Body of pancreas (tissue), 4 donors: ENCODE data around the gene OSBPL10. TPM values are rescaled to one million over a fixed set of nuclear protein-coding genes. Genes with fewer than 3 reads are reported as not detected.

Experiments
- ATAC-seq: fragments of 150-250 bp; one replicate; pipeline ENCODE4 v1.9.1; 2016
- DNase-seq, 4 donors: peaks; one replicate each; pipeline ENCODE4 v3.0.0-alpha.2; 2019
- H3K27ac ChIP-seq, 4 donors: fragments of 200-600 bp; sonication (generic); 1 replicate in 3 of 4; 2 replicates in 1 of 4; pipeline versions ENCODE4 v1.5.1 to v1.6.1; 2016 to 2019; ENCODE audit warnings: mild to moderate bottlenecking in 1 of 4, mixed read lengths in 1 of 4, moderate library complexity in 1 of 4
- H3K27me3 ChIP-seq, 2 donors: fragments of 200-600 bp; sonication (generic); one replicate each; pipeline ENCODE4 v1.6.0; 2016; ENCODE audit warnings: mild to moderate bottlenecking in 1 of 2
- H3K36me3 ChIP-seq, 2 donors: fragments of 200-600 bp; sonication (generic); replicated peaks in 1 of 2; 2 replicates each; pipeline ENCODE4 v1.5.1; 2016; ENCODE audit warnings: low read depth in 2 of 2; ENCODE audit not compliant: insufficient read depth in 1 of 2
- H3K4me1 ChIP-seq: fragments of 200-600 bp; sonication (generic); one replicate; pipeline ENCODE4 v1.6.0; 2016
- H3K4me3 ChIP-seq, 2 donors: fragments of 200-600 bp; sonication (generic); 1 replicate in 1 of 2; 2 replicates in 1 of 2; pipeline ENCODE4 v1.5.1; 2016 to 2019
- H3K9me3 ChIP-seq, 3 donors: fragments of 200-600 bp; sonication (generic); 1 replicate in 2 of 3; 2 replicates in 1 of 3; pipeline ENCODE4 v1.5.1; 2016
- CTCF ChIP-seq, 7 experiments: fragments of 450-650 bp in 4 of 7; fragments of 200-600 bp in 3 of 7; sonication (generic) in 3 of 7; IDR thresholded peaks; one replicate each; pipeline ENCODE4 v1.5.1; 2016 to 2019; ENCODE audit warnings: antibody characterized with exemption in 7 of 7
- POLR2A ChIP-seq, 3 donors: fragments of 450-650 bp; IDR thresholded peaks; one replicate each; pipeline ENCODE4 v1.6.1; 2016; ENCODE audit warnings: antibody characterized with exemption in 3 of 3, mild to moderate bottlenecking in 2 of 3
- WGBS, 2 donors: methylation state at CpG; one replicate each; pipeline ENCODE4 v1.1.5; 2017; 5-methylcytosine and 5-hydroxymethylcytosine counted together
- intact Hi-C: fragments of 100-400 bp; cut with DNase I; formaldehyde crosslinking; loops from one replicate; pipeline ENCODE4 v1.15.1; 2023
- total RNA-seq, 2 donors: library from RNA; depleted of rRNA; stranded (reverse); fragments of >200 nt; gene quantifications; one replicate each; pipeline ENCODE4 v1.1.0, GENCODE V29; 2016

Gene OSBPL10
- total RNA-seq, 2 donors from 2014 or later, result 3.4 to 27.0 TPM

- no peaks in the 10 kb centered on the region for H3K4me1 ChIP-seq
- TF ChIP-seq POLR2A (IDR thresholded peaks at IDR 0.05) (no peak), CTCF (IDR thresholded peaks at IDR 0.05) (no peak)
- no peak overlapping the region for H3K4me3 ChIP-seq
- intact Hi-C loops, result no loop called here
- 92 to 96% methylated on average over 4 of the region's 4 CpGs for WGBS, 2 donors
- H3K9me3 ChIP-seq, result no peaks in the 10 kb centered on the region
- H3K36me3 ChIP-seq, result no peaks in the 10 kb centered on the region
- no peaks in the 10 kb centered on the region for H3K27me3 ChIP-seq
- DNase-seq (no peak), ATAC-seq (no peak)
- no peak overlapping the region for H3K27ac ChIP-seq
These were observed 187.2 kb downstream of the OSBPL10 start for GRCh38 chr3:31793821-31794220.

GRCh38 chr3:31791090-31791430 is 190.0 kb downstream of the OSBPL10 start:
- H3K4me1 ChIP-seq, result no peaks in the 10 kb centered on the region
- 72 to 74% methylated on average over 2 of the region's 2 CpGs for WGBS, 2 donors
- no peak overlapping the region for H3K27ac ChIP-seq
- DNase-seq (no peak), ATAC-seq (no peak)
- no peak overlapping the region for H3K4me3 ChIP-seq
- H3K27me3 ChIP-seq, result no peaks in the 10 kb centered on the region
- TF ChIP-seq POLR2A (IDR thresholded peaks at IDR 0.05), result no peak
- TF ChIP-seq CTCF (IDR thresholded peaks at IDR 0.05), result no peak
- intact Hi-C loops, result no loop called here
- H3K36me3 ChIP-seq, result no peaks in the 10 kb centered on the region
- H3K9me3 ChIP-seq, result no peaks in the 10 kb centered on the region

GRCh38 chr3:31790193-31791089 is 190.6 kb downstream of the OSBPL10 start:
- H3K4me3 ChIP-seq, result no peak overlapping the region
- no peaks in the 10 kb centered on the region for H3K27me3 ChIP-seq
- ATAC-seq (no peak), DNase-seq (no peak)
- TF ChIP-seq POLR2A (IDR thresholded peaks at IDR 0.05) (no peak), CTCF (IDR thresholded peaks at IDR 0.05) (no peak)
- no peak overlapping the region for H3K27ac ChIP-seq
- 90 to 91% methylated on average over 7 of the region's 7 CpGs for WGBS, 2 donors
- H3K36me3 ChIP-seq, result no peaks in the 10 kb centered on the region
- H3K9me3 ChIP-seq, result no peaks in the 10 kb centered on the region
- no peaks in the 10 kb centered on the region for H3K4me1 ChIP-seq
- intact Hi-C loops, result no loop called here

GRCh38 chr3:31789429-31789828 is 191.6 kb downstream of the OSBPL10 start:
- ATAC-seq, result no peak
- no peaks in the 10 kb centered on the region for H3K4me1 ChIP-seq
- no peak overlapping the region for H3K4me3 ChIP-seq
- WGBS, 2 donors, result 62 to 70% methylated on average over 4 to 5 of the region's 5 CpGs
- H3K27me3 ChIP-seq, result no peaks in the 10 kb centered on the region
- no peak for DNase-seq
- no peaks in the 10 kb centered on the region for H3K36me3 ChIP-seq
- intact Hi-C loops, result no loop called here
- TF ChIP-seq CTCF (IDR thresholded peaks at IDR 0.05), result no peak
- no peak for TF ChIP-seq POLR2A (IDR thresholded peaks at IDR 0.05)
- H3K9me3 ChIP-seq, result no peaks in the 10 kb centered on the region
- no peak overlapping the region for H3K27ac ChIP-seq

GRCh38 chr3:31785734-31786133 is 195.3 kb downstream of the OSBPL10 start:
- Histone ChIP-seq H3K4me3 (no peak overlapping the region), H3K27me3 (no peaks in the 10 kb centered on the region), H3K9me3 (no peaks in the 10 kb centered on the region), H3K27ac (no peak overlapping the region), H3K36me3 (no peaks in the 10 kb centered on the region), H3K4me1 (no peaks in the 10 kb centered on the region)
- WGBS, 2 donors, result 91 to 100% methylated on average over 1 of the region's 1 CpG
- intact Hi-C loops, result no loop called here
- DNase-seq (no peak), ATAC-seq (no peak)
- TF ChIP-seq CTCF (IDR thresholded peaks at IDR 0.05) (no peak), POLR2A (IDR thresholded peaks at IDR 0.05) (no peak)
